SH-SY5Y (cell line): ENCODE results near the gene FAM13A.

ENCODE experiments used
- GATA2 ChIP-seq: IDR thresholded peaks from 2 replicates; pipeline ENCODE4 v1.6.1; 2011; ENCODE audit warnings: mild to moderate bottlenecking, low read depth, low read length
- GATA3 ChIP-seq: IDR thresholded peaks from 2 replicates; pipeline ENCODE4 v1.6.1; 2011; ENCODE audit warnings: low read depth, mild to moderate bottlenecking, low read length, moderate library complexity

- TF ChIP-seq GATA2 (no peak), GATA3 (no peak)
These were observed 80.3 kb downstream of the FAM13A start for GRCh38 chr4:88976775-88977035.
